ENCODE measurements around the gene RAB11FIP4. TPM values are rescaled to one million over a fixed set of nuclear protein-coding genes. Genes with fewer than 3 reads are reported as not detected.

RAB11FIP4 gene
- total and polyA plus RNA-seq, 7 experiments from 2014 or later, result 16.1 to 82.4 (median 55.1) TPM

DNA sequence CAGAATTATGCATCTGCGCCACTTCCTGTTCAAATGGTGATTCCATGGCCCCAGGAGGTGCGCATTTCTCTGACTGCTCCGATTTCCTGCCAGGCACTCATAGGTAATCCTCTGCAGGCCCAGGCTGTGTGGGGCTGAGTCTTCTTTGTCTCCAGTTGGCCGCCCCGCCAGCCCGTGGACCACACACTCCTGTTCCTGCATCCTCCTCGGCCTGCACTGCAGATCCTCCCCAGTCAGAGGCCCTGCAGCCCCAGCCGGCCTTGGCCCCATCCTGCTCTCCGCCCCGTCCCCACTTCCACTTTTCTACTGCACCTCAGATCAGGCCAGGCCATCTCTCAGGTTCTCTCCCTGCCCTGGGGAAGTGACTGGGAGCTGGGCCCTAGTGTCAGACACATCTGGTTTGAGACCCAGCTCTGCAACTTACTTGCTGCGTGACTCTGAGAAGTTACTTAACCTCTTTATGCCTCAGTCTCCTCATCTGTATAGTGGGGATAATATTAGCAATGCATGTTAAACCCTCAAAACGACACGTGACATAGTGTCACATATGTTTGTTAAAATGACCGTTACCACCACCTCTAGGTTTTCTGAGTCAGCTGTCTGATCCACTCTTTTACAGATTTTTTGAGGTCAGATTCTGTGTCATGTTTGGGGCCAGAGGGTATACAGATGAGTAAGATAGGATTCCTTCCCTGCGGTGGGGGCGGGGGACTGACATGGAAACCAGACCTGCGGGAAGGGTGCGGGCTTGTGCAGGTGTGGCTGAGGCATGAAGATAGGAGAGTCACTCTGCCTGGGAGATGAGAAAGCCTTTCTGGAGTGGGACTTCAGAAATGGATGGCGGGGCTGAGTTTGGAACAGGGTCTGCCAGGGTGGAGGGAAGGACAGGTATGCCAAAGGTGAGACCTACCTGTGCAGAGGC is 12.8 kb downstream of the RAB11FIP4 start:
- ATAC-seq (peak; percentile 61), DNase-seq (no peak)
- Mint-ChIP-seq H3K36me3 (no peaks in the 10 kb centered on the region), H3K9me3 (no peaks in the 10 kb centered on the region), H3K4me3 (no peak overlapping the region), H3K4me1 (no peaks in the 10 kb centered on the region), H3K27me3 (peaks cover 0 to 12% (median 0%) of the 10 kb centered on the region in 5 donors), H3K27ac (no peak overlapping the region)
- Histone ChIP-seq H3K27ac (ENCODE audit: low read depth, low read length) (no peak overlapping the region), H3K4me3 (ENCODE audit: low read length) (no peak overlapping the region), H3K9me3 (ENCODE audit: control insufficient read depth in 2 of 3, low read length in 3 of 3) (no peaks in the 10 kb centered on the region), H3K36me3 (ENCODE audit: control insufficient read depth in 2 of 3, insufficient read depth in 3 of 3, low read length in 3 of 3) (no peaks in the 10 kb centered on the region), H3K27me3 (ENCODE audit: control insufficient read depth in 2 of 2, insufficient read depth in 2 of 2, low read length in 2 of 2) (no peaks in the 10 kb centered on the region), H3K4me1 (ENCODE audit: control insufficient read depth in 2 of 2, insufficient read depth in 2 of 2, low read length in 2 of 2) (no peaks in the 10 kb centered on the region)
- ChIA-PET CTCF (interaction anchor here (0.6 kb wide), 1 partner anchor 916 kb away, joined by 3 read pairs; no protein-coding TSS in a partner anchor), POLR2A (no interaction called here)
- intact Hi-C loops (cut with micrococcal nuclease), result no loop called here

DNA sequence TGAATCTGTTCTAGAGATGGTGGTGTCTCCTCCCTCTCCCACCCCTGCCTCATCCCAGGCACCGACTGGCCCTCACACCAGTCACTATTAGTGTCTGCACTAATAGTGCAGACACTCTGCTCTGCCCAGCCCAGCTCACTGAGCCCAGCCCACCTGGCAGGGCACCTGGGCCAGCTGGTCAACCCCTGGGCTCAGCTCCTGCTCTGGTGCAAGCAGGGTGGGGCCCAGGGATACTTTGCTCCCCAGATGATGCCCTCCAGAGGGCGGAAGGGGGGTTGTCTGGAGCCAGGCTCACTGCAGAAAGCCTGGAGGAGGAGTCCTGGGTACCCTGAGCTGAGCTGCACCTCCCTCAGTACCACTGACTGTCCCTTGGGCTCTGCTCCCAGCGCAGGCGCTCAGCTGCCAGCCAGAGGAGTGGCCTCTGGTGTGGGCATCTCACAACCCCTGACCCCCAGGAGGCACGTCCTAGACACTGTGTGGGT is 14.5 kb downstream of the RAB11FIP4 start:
- no peak overlapping the region for H3K27ac ChIP-seq (ENCODE audit: low read depth, low read length)
- POLR2A ChIA-PET, result no interaction called here
- CTCF ChIA-PET, result no interaction called here
- H3K9me3 Mint-ChIP-seq, result no peaks in the 10 kb centered on the region
- no peaks in the 10 kb centered on the region for H3K4me1 ChIP-seq (ENCODE audit: control insufficient read depth in 2 of 2, insufficient read depth in 2 of 2, low read length in 2 of 2)
- no peak overlapping the region for H3K4me3 Mint-ChIP-seq
- H3K36me3 ChIP-seq (ENCODE audit: control insufficient read depth in 2 of 3, insufficient read depth in 3 of 3, low read length in 3 of 3), result no peaks in the 10 kb centered on the region
- intact Hi-C loops (cut with micrococcal nuclease), result no loop called here
- no peak overlapping the region for H3K27ac Mint-ChIP-seq
- H3K9me3 ChIP-seq (ENCODE audit: control insufficient read depth in 2 of 3, low read length in 3 of 3), result no peaks in the 10 kb centered on the region
- no peak overlapping the region for H3K4me3 ChIP-seq (ENCODE audit: low read length)
- DNase-seq (no peak), ATAC-seq (no peak)
- H3K27me3 ChIP-seq (ENCODE audit: control insufficient read depth in 2 of 2, insufficient read depth in 2 of 2, low read length in 2 of 2), result no peaks in the 10 kb centered on the region
- H3K4me1 Mint-ChIP-seq, result no peaks in the 10 kb centered on the region
- H3K36me3 Mint-ChIP-seq, result no peaks in the 10 kb centered on the region
- peaks cover 0 to 13% (median 0%) of the 10 kb centered on the region in 5 donors for H3K27me3 Mint-ChIP-seq

DNA sequence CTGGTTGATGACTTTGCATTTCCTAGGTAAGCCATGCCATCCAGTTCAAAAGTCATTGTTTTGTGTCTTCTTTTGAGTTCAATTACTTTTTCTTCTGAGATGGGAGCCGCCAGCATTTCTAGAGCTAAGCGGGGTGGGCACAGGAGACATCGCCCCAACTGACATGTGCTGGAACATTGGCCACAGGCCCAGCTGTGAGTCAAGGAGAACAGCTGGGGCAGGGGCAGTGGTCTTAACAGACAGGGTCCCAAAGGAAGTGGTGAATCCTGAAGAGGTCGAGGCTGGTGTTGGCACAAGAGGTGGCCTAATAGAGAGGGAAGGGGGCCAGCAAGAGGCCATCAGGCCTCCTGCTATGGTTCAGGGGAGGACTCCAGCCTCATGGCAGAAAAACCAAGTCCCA is 17.1 kb downstream of the RAB11FIP4 start:
- H3K9me3 Mint-ChIP-seq, result no peaks in the 10 kb centered on the region
- Histone ChIP-seq H3K27ac (ENCODE audit: low read depth, low read length) (no peak overlapping the region), H3K36me3 (ENCODE audit: control insufficient read depth in 2 of 3, insufficient read depth in 3 of 3, low read length in 3 of 3) (no peaks in the 10 kb centered on the region), H3K27me3 (ENCODE audit: control insufficient read depth in 2 of 2, insufficient read depth in 2 of 2, low read length in 2 of 2) (no peaks in the 10 kb centered on the region), H3K4me1 (ENCODE audit: control insufficient read depth in 2 of 2, insufficient read depth in 2 of 2, low read length in 2 of 2) (no peaks in the 10 kb centered on the region), H3K4me3 (ENCODE audit: low read length) (no peak overlapping the region), H3K9me3 (ENCODE audit: control insufficient read depth in 2 of 3, low read length in 3 of 3) (no peaks in the 10 kb centered on the region)
- H3K27ac Mint-ChIP-seq, result no peak overlapping the region
- ChIA-PET POLR2A (no interaction called here), CTCF (no interaction called here)
- ATAC-seq (no peak), DNase-seq (no peak)
- H3K27me3 Mint-ChIP-seq, result peaks cover 0 to 13% (median 0%) of the 10 kb centered on the region in 5 donors
- H3K4me1 Mint-ChIP-seq, result no peaks in the 10 kb centered on the region
- H3K36me3 Mint-ChIP-seq, result no peaks in the 10 kb centered on the region
- intact Hi-C loops (cut with micrococcal nuclease), result no loop called here
- H3K4me3 Mint-ChIP-seq, result no peak overlapping the region

DNA sequence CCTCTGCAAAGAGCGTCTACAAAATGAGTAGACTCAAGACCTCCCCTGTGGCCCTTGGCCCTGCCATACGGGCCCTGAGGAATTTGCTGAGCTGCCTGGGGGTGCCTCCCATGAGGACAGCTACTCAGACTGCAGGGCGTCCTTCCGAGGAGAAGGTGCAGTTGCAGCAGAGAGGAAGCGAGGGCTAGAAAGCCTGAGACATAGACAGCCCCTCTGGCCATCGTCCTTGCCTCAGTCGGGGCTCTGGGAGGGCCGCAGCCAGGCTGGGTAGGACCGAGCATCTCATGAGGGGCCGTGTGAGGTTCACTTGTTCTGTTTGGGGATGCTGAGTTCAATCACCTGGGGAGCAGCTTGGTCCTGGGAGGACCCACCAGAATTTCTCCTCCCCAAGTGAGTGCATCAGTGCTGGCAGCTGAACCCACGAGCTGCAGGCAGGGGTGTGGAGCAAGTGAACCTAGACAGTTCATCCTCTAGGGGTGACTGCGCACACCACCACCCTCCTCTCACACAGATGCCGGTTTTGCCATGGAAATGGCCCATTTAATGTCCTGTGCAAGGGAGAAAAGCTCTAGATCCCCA is 20.3 kb downstream of the RAB11FIP4 start:
- no peak for ATAC-seq
- ChIA-PET CTCF (interaction anchor here (0.6 kb wide), 1 partner anchor 25 kb away, joined by 3 read pairs; no protein-coding TSS in a partner anchor), POLR2A (no interaction called here)
- Histone ChIP-seq H3K9me3 (ENCODE audit: control insufficient read depth in 2 of 3, low read length in 3 of 3) (no peaks in the 10 kb centered on the region), H3K36me3 (ENCODE audit: control insufficient read depth in 2 of 3, insufficient read depth in 3 of 3, low read length in 3 of 3) (no peaks in the 10 kb centered on the region), H3K27ac (ENCODE audit: low read depth, low read length) (no peak overlapping the region), H3K4me3 (ENCODE audit: low read length) (no peak overlapping the region), H3K4me1 (ENCODE audit: control insufficient read depth in 2 of 2, insufficient read depth in 2 of 2, low read length in 2 of 2) (no peaks in the 10 kb centered on the region), H3K27me3 (ENCODE audit: control insufficient read depth in 2 of 2, insufficient read depth in 2 of 2, low read length in 2 of 2) (no peaks in the 10 kb centered on the region)
- H3K9me3 Mint-ChIP-seq, result no peaks in the 10 kb centered on the region
- H3K27me3 Mint-ChIP-seq, result peaks cover 0 to 8% (median 0%) of the 10 kb centered on the region in 5 donors
- no peak for DNase-seq
- H3K4me1 Mint-ChIP-seq, result no peaks in the 10 kb centered on the region
- H3K4me3 Mint-ChIP-seq, result no peak overlapping the region
- intact Hi-C loops (cut with micrococcal nuclease), result no loop called here
- no peaks in the 10 kb centered on the region for H3K36me3 Mint-ChIP-seq
- H3K27ac Mint-ChIP-seq, result no peak overlapping the region

DNA sequence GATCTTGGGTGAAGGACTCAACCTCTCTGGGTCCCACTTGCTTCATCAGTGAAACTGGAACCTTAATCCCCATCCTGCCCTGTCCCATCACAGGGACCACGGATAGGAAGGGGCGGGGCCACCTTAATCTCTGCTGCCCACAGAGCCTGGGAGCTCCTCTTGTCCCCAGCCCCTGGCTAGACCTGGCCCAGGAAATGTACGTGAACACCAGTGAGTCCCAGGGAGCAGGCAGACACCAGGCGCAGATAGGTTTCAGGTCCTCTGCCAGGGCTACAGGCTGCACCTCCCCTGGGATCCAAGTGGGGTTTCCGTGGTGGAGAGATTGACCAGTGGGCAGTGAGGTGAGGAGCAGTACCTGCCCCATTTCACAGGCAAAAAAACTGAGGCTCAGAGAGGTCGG is 21.0 kb downstream of the RAB11FIP4 start:
- CTCF ChIA-PET, result no interaction called here
- H3K4me3 Mint-ChIP-seq, result no peak overlapping the region
- no peaks in the 10 kb centered on the region for H3K27me3 ChIP-seq (ENCODE audit: control insufficient read depth in 2 of 2, insufficient read depth in 2 of 2, low read length in 2 of 2)
- peaks cover 0 to 5% (median 0%) of the 10 kb centered on the region in 5 donors for H3K27me3 Mint-ChIP-seq
- H3K4me3 ChIP-seq (ENCODE audit: low read length), result no peak overlapping the region
- H3K4me1 ChIP-seq (ENCODE audit: control insufficient read depth in 2 of 2, insufficient read depth in 2 of 2, low read length in 2 of 2), result no peaks in the 10 kb centered on the region
- ATAC-seq (no peak), DNase-seq (no peak)
- no peaks in the 10 kb centered on the region for H3K36me3 Mint-ChIP-seq
- POLR2A ChIA-PET, result no interaction called here
- no peaks in the 10 kb centered on the region for H3K4me1 Mint-ChIP-seq
- H3K27ac ChIP-seq (ENCODE audit: low read depth, low read length), result no peak overlapping the region
- H3K9me3 ChIP-seq (ENCODE audit: control insufficient read depth in 2 of 3, low read length in 3 of 3), result no peaks in the 10 kb centered on the region
- H3K9me3 Mint-ChIP-seq, result no peaks in the 10 kb centered on the region
- no peak overlapping the region for H3K27ac Mint-ChIP-seq
- intact Hi-C loops (cut with micrococcal nuclease), result no loop called here
- no peaks in the 10 kb centered on the region for H3K36me3 ChIP-seq (ENCODE audit: control insufficient read depth in 2 of 3, insufficient read depth in 3 of 3, low read length in 3 of 3)

DNA sequence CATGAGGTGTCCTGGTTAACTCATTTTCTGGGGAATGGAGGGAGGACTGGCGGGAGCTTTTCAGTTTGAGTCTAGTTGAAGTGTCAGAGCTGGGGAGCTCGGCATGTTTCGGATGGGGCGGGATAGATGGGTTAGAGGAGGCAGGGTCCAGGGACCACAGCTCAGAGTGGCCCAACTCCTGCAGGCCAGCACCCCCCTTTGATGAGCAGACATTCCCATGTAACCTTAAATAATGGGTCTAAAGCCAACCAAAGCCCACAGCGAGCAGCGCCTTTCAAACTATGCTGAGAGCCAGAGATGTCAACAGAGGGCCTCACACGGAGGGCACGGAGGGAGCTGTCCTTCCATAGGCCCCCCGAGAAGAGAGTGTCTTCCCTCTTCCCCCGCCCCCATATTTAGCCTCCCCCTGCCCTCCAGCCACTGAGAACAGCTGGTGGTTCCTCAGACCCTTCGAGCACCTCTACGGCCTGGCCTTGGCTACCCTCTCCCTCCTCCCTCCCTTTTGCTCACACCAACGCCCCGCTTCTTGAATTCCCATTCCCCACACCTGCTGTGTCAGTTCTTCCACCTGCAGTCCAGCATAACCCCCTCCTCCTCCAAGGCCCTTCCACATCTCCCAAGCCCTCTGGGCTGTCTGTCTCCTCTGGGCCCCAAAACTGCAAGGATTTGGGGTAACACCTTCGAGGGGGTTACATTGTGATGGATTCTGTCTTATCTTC is 21.8 kb downstream of the RAB11FIP4 start:
- Mint-ChIP-seq H3K27me3 (peaks cover 0 to 5% (median 0%) of the 10 kb centered on the region in 5 donors), H3K36me3 (no peaks in the 10 kb centered on the region), H3K27ac (peak overlapping the region in 1 of 9 donors; percentile 20), H3K4me1 (no peaks in the 10 kb centered on the region), H3K9me3 (no peaks in the 10 kb centered on the region), H3K4me3 (no peak overlapping the region)
- Histone ChIP-seq H3K27ac (ENCODE audit: low read depth, low read length) (no peak overlapping the region), H3K36me3 (ENCODE audit: control insufficient read depth in 2 of 3, insufficient read depth in 3 of 3, low read length in 3 of 3) (no peaks in the 10 kb centered on the region), H3K9me3 (ENCODE audit: control insufficient read depth in 2 of 3, low read length in 3 of 3) (no peaks in the 10 kb centered on the region), H3K4me1 (ENCODE audit: control insufficient read depth in 2 of 2, insufficient read depth in 2 of 2, low read length in 2 of 2) (no peaks in the 10 kb centered on the region), H3K27me3 (ENCODE audit: control insufficient read depth in 2 of 2, insufficient read depth in 2 of 2, low read length in 2 of 2) (no peaks in the 10 kb centered on the region), H3K4me3 (ENCODE audit: low read length) (no peak overlapping the region)
- POLR2A ChIA-PET, result no interaction called here
- intact Hi-C loops (cut with micrococcal nuclease), result no loop called here
- ATAC-seq (no peak), DNase-seq (no peak)
- CTCF ChIA-PET, result no interaction called here
